ENCODE measurements around the gene GALT.

DNA sequence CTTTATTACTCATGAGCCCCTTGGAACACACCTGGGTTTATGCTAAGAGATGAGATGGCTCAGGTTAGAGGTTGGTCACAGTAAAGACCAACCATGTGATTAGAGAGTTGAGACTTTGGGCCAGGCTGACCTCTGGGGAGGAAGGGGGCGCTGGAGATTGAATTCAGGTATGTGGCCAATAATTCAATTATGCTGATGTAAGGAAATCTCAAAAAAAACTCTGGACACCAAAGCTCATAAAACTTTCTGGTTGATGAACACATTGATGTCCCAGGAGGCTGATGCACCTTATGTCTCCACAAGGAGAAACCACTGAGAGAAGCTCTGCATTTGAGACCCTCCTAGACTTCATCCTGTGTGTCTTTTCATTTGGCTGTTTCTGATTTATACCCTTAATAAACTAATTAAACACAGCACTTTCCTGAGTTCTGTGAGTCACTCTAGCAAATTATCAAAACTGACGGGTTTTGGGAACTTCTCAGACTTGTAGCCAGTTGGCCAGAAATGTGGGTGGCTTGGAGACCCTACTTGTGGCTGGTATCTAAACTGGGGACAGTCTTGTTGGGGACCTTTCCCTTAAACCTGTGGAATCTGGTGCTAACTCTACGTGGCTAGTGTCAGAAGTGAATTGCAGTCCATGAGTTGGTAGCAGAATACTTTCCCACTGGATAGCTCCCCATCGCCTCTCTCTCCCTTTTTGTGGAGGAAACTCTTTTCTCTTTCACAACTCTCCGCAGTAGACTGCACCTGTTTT lies 23.5 kb downstream of the GALT start:
- TF ChIP-seq, protein P1, sequence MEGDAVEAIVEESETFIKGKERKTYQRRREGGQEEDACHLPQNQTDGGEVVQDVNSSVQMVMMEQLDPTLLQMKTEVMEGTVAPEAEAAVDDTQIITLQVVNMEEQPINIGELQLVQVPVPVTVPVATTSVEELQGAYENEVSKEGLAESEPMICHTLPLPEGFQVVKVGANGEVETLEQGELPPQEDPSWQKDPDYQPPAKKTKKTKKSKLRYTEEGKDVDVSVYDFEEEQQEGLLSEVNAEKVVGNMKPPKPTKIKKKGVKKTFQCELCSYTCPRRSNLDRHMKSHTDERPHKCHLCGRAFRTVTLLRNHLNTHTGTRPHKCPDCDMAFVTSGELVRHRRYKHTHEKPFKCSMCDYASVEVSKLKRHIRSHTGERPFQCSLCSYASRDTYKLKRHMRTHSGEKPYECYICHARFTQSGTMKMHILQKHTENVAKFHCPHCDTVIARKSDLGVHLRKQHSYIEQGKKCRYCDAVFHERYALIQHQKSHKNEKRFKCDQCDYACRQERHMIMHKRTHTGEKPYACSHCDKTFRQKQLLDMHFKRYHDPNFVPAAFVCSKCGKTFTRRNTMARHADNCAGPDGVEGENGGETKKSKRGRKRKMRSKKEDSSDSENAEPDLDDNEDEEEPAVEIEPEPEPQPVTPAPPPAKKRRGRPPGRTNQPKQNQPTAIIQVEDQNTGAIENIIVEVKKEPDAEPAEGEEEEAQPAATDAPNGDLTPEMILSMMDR (IDR thresholded peaks at IDR 0.05; ENCODE audit: low read depth, low read length) = no peak
- no peak for TF ChIP-seq POLR2A (IDR thresholded peaks at IDR 0.05; ENCODE audit: extremely low read depth, insufficient read length)
- TF ChIP-seq MYC (IDR thresholded peaks at IDR 0.05; ENCODE audit: low read depth, low read length) = no peak
- TF ChIP-seq MAX (IDR thresholded peaks at IDR 0.05; ENCODE audit: low read depth, low read length) = no peak
